ENCODE data around the gene RAB30.

GRCh38 chr11:82980292-82980691 is 91.4 kb downstream of the RAB30 start:
- TF ChIP-seq CTCF (IDR thresholded peaks at IDR 0.05) (no peak), POLR2A (IDR thresholded peaks at IDR 0.05) (no peak)
